A673 (cell line): Measurements from ENCODE around the gene GCN1. TPM values are rescaled to one million over a fixed set of nuclear protein-coding genes. Genes with fewer than 3 reads are reported as not detected.

Source experiments
- BruUV-seq: library from RNA; stranded (reverse); fragments of 400-500 nt; replicated peaks from 2 replicates; lab custom pipeline; 2021; lab: Mats Ljungman, UMichigan
- CTCF ChIA-PET: fragments of 300-600 bp; sonication (Branson Sonifier 250); formaldehyde crosslinking; loops from one replicate; lab custom pipeline; 2022; ENCODE audit warnings: antibody characterized with exemption; lab: Charles Lee
- POLR2A ChIA-PET: fragments of 300-600 bp; sonication (Branson Sonifier 250); formaldehyde crosslinking; loops from one replicate; lab custom pipeline; 2022; ENCODE audit warnings: antibody characterized with exemption; ENCODE audit not compliant: low non-redundant PET; lab: Charles Lee
- DNase-seq: peaks from one replicate; pipeline ENCODE4 v3.0.0-alpha.2; 2015; ENCODE audit warnings: low spot score
- H3K27ac ChIP-seq: fragments of 200-600 bp; sonication (generic); 2 replicates; pipeline ENCODE4 v1.5.1; 2016; ENCODE audit warnings: mixed run types, low read depth, mild to moderate bottlenecking, mixed read lengths, antibody characterized with exemption, low read length; ENCODE audit not compliant: poor library complexity, severe bottlenecking
- H3K27me3 ChIP-seq: fragments of 200-600 bp; sonication (generic); replicated peaks from 2 replicates; pipeline ENCODE4 v1.6.1; 2017; ENCODE audit warnings: mixed run types, low read depth, mild to moderate bottlenecking, mixed read lengths, antibody characterized with exemption, low read length; ENCODE audit not compliant: insufficient read depth, poor library complexity
- H3K36me3 ChIP-seq: fragments of 200-600 bp; sonication (generic); 2 replicates; pipeline ENCODE4 v1.6.1; 2016; ENCODE audit warnings: mixed run types, mild to moderate bottlenecking, mixed read lengths, antibody characterized with exemption, low read length; ENCODE audit not compliant: insufficient read depth, poor library complexity, severe bottlenecking
- H3K4me1 ChIP-seq: fragments of 200-600 bp; sonication (generic); 2 replicates; pipeline ENCODE4 v1.6.1; 2017; ENCODE audit warnings: mixed run types, mild to moderate bottlenecking, mixed read lengths, antibody characterized with exemption, low read length; ENCODE audit not compliant: insufficient read depth, poor library complexity, severe bottlenecking
- H3K4me3 ChIP-seq: fragments of 200-600 bp; sonication (generic); 2 replicates; pipeline ENCODE4 v1.5.1; 2016; ENCODE audit warnings: low read depth, mixed run types, mild to moderate bottlenecking, mixed read lengths, low read length; ENCODE audit not compliant: poor library complexity, severe bottlenecking
- H3K9me3 ChIP-seq: fragments of 200-600 bp; sonication (generic); 2 replicates; pipeline ENCODE4 v1.6.1; 2016; ENCODE audit warnings: mixed run types, low read depth, mild to moderate bottlenecking, mixed read lengths, antibody characterized with exemption, low read length; ENCODE audit not compliant: poor library complexity, severe bottlenecking
- EZH2 ChIP-seq: fragments of 200-600 bp; sonication (generic); IDR thresholded peaks from 2 replicates; pipeline ENCODE4 v1.6.1; 2017; ENCODE audit warnings: borderline replicate concordance, low read depth, mild to moderate bottlenecking, mixed read lengths, antibody characterized with exemption, low read length; ENCODE audit not compliant: poor library complexity, severe bottlenecking
- intact Hi-C: fragments of 100-400 bp; cut with micrococcal nuclease; formaldehyde crosslinking; loops from one replicate; pipeline ENCODE4 v1.10.0; 2022; ENCODE audit not compliant: unreplicated experiment
- total RNA-seq: library from RNA; stranded (reverse); gene quantifications from 2 replicates; pipeline ENCODE4 v1.2.3, GENCODE V29; 2021
- TF ChIP-seq, protein P1 (sequence below): fragments of 300-800, 200-600 bp; sonication (generic); conservative IDR thresholded peaks from 2 replicates; pipeline ENCODE4 v1.5.1; 2017; ENCODE audit warnings: low read depth, mild to moderate bottlenecking, antibody characterized with exemption, low read length, moderate library complexity, mixed read lengths

GCN1 gene
- total RNA-seq, 1 experiment from 2014 or later: 129 TPM

DNA sequence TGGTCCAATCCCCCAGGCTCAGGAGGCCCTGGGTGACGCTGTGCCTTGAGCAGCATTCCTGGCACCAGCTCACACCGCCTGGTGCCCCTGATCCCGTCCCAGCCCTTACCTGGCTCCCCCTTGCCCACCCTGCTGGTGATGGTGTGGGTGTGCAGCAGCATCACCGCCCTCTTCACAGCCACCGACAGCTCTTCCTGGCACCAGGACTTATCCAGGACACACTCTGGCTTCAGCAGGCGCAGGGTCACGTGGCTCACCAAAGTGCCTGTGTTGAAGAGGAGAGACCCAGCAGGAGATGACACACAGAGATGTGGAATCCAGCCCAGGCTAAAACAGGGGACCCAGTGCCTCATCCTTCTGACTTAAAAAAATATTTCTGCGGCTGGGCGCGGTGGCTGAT is 36.2 kb downstream of the GCN1 start:
- DNase-seq: no peak
- no peak for TF ChIP-seq EZH2
- TF ChIP-seq, protein P1, sequence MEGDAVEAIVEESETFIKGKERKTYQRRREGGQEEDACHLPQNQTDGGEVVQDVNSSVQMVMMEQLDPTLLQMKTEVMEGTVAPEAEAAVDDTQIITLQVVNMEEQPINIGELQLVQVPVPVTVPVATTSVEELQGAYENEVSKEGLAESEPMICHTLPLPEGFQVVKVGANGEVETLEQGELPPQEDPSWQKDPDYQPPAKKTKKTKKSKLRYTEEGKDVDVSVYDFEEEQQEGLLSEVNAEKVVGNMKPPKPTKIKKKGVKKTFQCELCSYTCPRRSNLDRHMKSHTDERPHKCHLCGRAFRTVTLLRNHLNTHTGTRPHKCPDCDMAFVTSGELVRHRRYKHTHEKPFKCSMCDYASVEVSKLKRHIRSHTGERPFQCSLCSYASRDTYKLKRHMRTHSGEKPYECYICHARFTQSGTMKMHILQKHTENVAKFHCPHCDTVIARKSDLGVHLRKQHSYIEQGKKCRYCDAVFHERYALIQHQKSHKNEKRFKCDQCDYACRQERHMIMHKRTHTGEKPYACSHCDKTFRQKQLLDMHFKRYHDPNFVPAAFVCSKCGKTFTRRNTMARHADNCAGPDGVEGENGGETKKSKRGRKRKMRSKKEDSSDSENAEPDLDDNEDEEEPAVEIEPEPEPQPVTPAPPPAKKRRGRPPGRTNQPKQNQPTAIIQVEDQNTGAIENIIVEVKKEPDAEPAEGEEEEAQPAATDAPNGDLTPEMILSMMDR: no peak
- Histone ChIP-seq H3K27ac (no peak overlapping the region), H3K27me3 (no peaks in the 10 kb centered on the region), H3K4me3 (no peak overlapping the region), H3K36me3 (peaks cover 96% of the 10 kb centered on the region), H3K4me1 (no peaks in the 10 kb centered on the region), H3K9me3 (no peaks in the 10 kb centered on the region)
- BruUV-seq: no TSS peak
- intact Hi-C loops: no loop called here
- POLR2A ChIA-PET: no interaction called here
- CTCF ChIA-PET: no interaction called here

DNA sequence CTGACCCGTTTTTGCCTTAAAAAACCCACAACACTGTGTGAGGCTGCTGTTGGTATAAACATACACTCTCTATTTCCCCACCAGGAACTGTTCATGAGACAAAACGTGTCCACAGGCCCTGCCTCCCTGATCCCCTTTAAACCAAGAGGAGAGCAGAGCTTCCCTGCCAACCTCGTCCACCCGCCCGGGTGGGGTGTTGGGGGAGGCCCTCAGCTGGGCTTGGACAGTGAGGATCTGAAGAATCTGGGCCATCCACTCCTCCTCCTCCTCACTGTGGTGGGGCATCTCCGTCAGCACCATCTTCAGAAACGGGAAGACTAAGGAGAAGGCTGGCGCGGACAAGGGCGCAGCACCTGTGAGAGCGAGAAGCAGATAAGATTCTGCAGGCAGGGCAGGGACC is 36.8 kb downstream of the GCN1 start:
- ChIA-PET CTCF (no interaction called here), POLR2A (no interaction called here)
- H3K4me1 ChIP-seq: no peaks in the 10 kb centered on the region
- H3K4me3 ChIP-seq: no peak overlapping the region
- BruUV-seq: no TSS peak
- DNase-seq: no peak
- no peaks in the 10 kb centered on the region for H3K27me3 ChIP-seq
- intact Hi-C loops: no loop called here
- H3K27ac ChIP-seq: no peak overlapping the region
- no peak for TF ChIP-seq EZH2
- TF ChIP-seq, protein P1: no peak
- no peaks in the 10 kb centered on the region for H3K9me3 ChIP-seq
- peaks cover 96% of the 10 kb centered on the region for H3K36me3 ChIP-seq

DNA sequence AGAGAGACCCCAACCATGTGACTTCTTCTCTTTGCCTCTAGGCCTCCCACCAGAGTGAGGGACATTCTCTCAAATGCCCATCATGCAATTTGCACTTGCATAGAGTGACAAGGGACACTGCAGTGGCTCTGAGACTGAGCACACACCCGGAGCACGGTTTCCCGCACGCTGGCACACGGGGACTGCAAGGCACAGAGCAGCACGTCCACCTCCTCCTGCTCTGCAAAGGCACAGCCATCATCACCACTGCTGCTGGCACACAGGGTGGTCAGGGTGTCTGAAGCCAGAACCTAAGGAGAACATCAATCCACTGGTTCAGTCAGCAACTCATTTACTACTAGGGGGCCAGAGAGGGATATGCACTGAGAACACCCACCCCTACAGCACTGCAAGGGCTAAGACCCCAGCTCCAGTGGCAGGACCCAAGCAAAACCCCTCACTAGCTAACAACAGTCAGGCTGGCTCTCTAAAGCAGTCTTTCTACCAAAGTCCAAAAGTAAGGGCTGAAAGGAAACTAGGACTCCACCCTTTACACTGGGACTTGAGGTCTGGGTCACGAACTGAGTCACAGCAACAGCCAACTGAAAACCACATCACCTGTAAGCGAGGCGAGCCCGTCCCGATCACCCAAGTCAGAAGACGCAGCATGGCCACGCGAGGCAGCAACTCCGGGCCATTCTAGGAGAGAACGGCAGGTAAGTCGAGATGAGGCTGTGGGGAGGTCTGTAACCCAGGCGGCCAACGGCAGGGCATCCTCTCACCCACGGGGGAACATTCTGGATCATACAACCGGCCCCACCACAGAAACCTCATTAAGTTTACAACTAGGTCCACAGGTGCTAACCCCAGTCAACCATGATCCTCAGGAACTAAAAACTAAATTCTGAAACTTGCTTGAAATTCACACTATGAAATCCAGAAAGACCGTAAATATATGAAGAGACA is 37.9 kb downstream of the GCN1 start:
- BruUV-seq: no TSS peak
- intact Hi-C loops: no loop called here
- H3K9me3 ChIP-seq: no peaks in the 10 kb centered on the region
- no peak overlapping the region for H3K4me3 ChIP-seq
- no peak overlapping the region for H3K27ac ChIP-seq
- ChIA-PET CTCF (no interaction called here), POLR2A (no interaction called here)
- no peak for DNase-seq
- H3K4me1 ChIP-seq: no peaks in the 10 kb centered on the region
- no peaks in the 10 kb centered on the region for H3K27me3 ChIP-seq
- TF ChIP-seq EZH2: no peak
- TF ChIP-seq, protein P1: no peak
- peaks cover 90% of the 10 kb centered on the region for H3K36me3 ChIP-seq
